GM19240 (cell line): ENCODE measurements around the gene CLK4.

Experiments used
- DNase-seq: peaks from one replicate; pipeline ENCODE4 v3.0.0; 2011; ENCODE audit warnings: low spot score; ENCODE audit not compliant: insufficient read length

Gene CLK4

GRCh38 chr5:178637356-178638074, 10.7 kb upstream of the CLK4 start:
- DNase-seq: no peak

DNA sequence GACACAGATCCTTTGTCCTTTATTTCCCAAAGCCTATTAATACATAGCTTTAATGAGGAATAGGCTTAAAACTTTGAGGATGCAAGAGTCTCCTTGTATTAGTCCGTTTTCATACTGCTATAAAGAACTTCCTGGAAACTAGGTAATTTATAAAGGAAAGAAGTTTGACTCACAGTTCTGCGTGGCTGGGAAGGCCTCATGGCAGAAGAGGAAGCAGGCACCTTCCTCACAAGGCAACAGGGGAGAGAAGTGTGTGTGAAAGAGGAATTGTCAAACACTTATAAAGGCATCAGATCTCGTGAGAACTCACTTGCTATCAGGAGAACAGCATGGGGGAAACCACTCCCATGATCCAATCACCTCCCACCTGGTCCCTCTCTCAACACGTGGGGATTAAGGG, 5.4 kb upstream of the CLK4 start:
- no peak for DNase-seq

- DNase-seq: no peak
Observed at GRCh38 chr5:178630951-178631350, 4.1 kb upstream of the CLK4 start.

- DNase-seq: no peak
Observed at GRCh38 chr5:178630475-178630930, 3.7 kb upstream of the CLK4 start.

DNA sequence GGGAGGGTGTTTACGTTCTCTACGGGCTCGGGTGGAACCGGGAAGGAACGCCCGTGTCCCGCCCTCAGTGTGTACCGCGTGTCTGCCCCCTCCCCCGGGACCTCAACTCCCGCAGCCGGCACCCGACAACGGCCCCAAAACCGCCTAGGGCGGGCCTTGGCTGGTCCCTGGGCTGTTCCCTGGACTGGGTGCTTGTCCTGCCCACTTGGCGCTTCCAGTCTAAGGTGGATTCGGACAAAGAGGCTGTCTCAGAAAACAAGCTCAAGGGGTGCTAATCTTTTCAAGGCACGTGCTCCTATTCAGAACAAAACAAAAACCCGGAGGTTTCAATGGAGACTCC, 379 bp upstream of the CLK4 start:
- DNase-seq: no peak

- DNase-seq: no peak
Observed at GRCh38 chr5:178625679-178626483, 969 bp downstream of the CLK4 start.

DNA sequence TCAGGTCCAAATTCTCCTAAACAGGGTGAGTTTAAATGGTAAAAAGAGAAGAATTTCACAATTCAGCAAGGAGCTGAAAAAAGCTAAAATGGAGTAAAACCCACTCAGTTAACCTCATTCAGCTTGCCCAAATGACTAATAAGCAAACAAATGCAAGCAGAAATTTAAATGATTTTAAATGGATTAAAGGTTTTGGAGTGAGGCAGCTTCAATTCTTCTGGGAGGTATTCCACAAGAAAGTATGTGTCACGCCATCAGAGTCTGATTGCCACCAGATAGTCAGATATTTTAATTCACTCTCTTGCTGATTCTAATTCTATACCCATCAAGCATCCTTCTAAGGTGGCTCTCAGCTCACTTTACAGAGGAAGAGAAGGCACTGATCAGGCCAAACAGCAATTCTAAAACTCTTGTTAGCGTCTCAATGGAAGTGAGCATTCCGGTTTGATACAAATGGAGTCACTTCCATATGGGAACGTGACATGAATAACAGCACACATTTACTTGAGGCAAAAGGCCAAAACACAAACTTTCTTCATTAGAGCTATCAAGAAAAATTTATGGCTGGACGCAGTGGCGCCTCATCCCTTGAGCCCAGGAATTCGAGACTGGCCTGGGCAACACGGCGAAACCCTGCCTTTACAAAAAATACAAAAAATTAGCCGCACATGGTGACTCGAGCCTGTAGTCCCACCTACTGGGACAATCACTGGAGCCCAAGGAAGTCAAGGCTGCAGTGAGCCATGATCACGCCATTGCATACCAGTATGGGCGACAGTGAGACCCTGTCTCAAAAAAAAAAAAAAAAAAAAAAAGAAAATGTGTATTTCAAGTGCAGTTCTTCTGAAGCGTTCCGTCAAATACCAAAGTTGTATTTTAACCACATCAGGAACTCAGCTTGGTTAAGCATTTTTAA, 2.0 kb downstream of the CLK4 start:
- DNase-seq: no peak

- no peak for DNase-seq
Observed at GRCh38 chr5:178622679-178623247, 4.1 kb downstream of the CLK4 start.

DNA sequence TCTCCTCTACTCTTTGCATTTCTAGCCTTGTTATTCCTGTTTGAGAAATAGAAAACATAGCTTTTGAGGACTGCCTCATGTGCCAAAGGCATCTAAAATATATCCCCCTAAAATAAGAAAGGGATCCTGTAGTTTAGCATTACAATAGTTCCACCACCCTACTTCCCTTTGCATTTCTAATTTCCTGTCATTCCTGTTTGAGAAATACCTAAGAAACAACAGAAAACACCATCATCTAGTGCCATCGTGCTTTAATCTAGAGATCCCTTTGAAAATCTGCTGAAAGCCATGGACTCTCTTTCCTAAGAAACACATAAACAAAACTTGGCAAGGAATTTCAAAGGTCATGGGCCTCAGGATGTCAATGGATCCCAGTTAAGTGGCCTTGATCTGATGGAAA, 7.5 kb downstream of the CLK4 start:
- no peak for DNase-seq

- DNase-seq: no peak
Observed at GRCh38 chr5:178612299-178612698, 14.6 kb downstream of the CLK4 start.

DNA sequence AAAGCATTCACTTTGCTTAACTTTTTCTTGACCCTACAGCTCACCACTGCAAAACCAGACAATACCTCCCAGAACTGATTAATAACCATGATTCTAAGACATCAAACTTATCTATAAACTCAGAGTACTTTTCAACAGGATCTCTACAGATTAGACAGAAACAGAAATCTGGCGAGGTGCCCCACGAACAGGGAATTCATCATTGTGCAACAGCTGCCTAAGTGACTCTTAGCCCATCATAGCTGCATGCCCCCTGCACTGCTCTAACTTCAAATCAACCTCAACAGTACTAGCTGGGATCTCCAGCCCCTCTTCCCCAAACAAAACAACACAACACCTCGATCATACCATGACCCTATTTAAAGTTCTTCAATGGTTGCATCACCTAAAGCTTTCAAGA, 20.6 kb downstream of the CLK4 start:
- no peak for DNase-seq

DNA sequence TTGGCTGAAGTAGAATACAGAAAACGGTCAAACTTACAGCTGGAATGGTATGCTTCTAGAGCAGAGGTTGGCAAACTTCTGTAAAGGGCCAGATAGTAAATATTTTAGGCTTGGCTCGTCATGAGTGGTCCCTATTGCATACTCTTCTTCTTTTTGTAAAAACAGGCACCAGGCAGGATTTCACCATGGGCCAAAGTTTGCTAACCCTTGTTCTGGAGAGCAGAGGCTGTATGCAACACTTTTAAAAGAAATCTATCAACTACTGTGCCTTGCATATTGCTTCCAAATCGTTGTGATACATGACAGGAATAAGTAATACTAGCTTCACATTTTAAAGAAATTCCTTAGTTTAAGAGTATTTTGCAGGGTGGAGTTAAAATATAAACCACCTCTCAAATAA, 21.1 kb downstream of the CLK4 start:
- no peak for DNase-seq

- DNase-seq: no peak
Observed at GRCh38 chr5:178602752-178603151, 24.1 kb downstream of the CLK4 start.

GRCh38 chr5:178595750-178596149, 31.1 kb downstream of the CLK4 start:
- DNase-seq: no peak

GRCh38 chr5:178595150-178595549, 31.7 kb downstream of the CLK4 start:
- no peak for DNase-seq

DNA sequence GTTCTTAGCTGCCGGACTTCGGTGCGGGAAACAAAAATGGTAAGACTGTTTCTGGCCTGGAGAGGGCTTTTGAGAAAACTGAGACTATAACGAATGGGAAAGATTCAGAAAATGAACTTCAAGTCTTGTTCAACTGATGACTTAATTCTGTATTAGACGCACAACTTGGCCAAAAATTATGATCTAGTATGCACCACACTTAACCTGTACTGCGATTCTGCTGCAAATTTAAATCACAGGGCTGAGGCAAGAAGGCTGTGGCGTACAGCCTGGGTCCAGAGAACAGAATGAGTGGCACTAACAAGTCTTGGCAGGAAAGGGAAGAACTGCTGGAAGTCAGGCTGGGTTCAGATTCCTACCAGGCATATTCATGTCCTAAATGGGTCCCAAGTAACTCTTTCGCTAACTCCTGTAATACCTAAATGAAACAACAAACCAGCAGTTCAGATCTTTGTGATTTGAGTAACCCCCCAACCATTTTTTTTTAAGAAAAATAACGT, 35.9 kb downstream of the CLK4 start:
- no peak for DNase-seq

- DNase-seq: no peak
Observed at GRCh38 chr5:178590141-178590923, 36.5 kb downstream of the CLK4 start, which contains the start of gene COL23A1. Gene COL23A1, minus strand, starts transcription at chr5:178590393.

GRCh38 chr5:178589180-178590140, 37.4 kb downstream of the CLK4 start:
- no peak for DNase-seq

DNA sequence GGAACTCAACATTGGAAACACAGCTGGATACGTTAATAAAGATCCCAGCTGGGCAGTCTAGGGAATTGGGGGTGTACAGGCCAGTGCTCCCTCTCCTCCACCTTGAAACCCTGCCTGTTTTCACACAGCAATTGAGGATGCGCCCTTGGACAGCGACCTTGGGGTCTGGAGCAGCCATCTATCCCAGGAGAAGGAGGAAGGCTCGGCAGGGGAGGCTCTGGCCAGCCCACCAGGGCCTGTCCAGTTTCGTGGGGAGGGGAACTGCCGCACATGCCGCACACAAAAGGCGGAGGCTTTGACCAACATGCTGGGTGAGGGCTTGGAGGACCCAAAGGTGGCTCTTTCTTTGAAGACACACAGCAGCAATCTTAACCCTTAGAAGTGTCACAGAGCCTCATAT, 38.1 kb downstream of the CLK4 start:
- no peak for DNase-seq
